Measurements from ENCODE around the gene GINS1.

GINS1 gene

DNA sequence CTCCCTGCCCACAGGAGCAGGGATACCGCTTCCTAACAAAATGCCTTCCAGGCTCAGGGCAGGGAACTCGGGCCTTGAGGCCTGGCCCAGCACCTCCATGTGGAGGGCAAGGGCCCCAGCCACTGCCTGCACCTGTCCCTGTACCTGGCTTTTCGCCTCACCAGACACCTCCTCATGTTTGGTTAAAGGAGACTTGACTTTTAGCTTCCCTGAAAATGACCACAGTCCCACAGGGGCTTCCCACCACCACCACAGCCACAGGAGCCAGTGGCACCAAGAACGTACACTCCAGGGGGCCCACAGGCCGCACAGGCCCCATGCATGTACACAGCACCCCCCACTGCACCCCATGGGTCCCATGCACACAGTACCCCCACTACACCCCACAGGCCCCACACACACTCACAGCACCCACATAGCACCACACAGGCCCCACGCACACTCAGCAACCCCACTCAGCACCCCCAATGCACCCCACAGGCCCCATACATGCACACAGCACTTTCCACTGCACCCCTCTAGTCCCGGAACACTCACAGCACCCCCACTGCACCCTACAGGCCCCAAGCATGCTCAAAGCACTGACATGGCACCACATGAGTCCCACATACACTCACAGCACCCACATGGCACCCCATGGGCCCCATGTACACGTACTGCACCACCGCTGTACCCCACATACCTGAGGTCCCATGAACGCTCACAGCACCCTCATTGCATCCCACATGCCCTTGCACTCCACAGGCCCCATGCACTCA lies 86.5 kb downstream of the GINS1 start:
- no peak for TF ChIP-seq EZH2 (IDR thresholded peaks at IDR 0.05; ENCODE audit: borderline replicate concordance, low read length)
- TF ChIP-seq, protein P1, sequence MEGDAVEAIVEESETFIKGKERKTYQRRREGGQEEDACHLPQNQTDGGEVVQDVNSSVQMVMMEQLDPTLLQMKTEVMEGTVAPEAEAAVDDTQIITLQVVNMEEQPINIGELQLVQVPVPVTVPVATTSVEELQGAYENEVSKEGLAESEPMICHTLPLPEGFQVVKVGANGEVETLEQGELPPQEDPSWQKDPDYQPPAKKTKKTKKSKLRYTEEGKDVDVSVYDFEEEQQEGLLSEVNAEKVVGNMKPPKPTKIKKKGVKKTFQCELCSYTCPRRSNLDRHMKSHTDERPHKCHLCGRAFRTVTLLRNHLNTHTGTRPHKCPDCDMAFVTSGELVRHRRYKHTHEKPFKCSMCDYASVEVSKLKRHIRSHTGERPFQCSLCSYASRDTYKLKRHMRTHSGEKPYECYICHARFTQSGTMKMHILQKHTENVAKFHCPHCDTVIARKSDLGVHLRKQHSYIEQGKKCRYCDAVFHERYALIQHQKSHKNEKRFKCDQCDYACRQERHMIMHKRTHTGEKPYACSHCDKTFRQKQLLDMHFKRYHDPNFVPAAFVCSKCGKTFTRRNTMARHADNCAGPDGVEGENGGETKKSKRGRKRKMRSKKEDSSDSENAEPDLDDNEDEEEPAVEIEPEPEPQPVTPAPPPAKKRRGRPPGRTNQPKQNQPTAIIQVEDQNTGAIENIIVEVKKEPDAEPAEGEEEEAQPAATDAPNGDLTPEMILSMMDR (IDR thresholded peaks at IDR 0.05; ENCODE audit: low read length), result no peak
- no peaks in the 10 kb centered on the region for H3K27me3 ChIP-seq (ENCODE audit: insufficient read depth, low read length)
- no peaks in the 10 kb centered on the region for H3K79me2 ChIP-seq (ENCODE audit: insufficient read depth, low read length)
- H3K4me3 ChIP-seq (ENCODE audit: low read depth, low read length, poor library complexity, severe bottlenecking), result no peak overlapping the region
- H3K27ac ChIP-seq (ENCODE audit: low read depth, low read length, poor library complexity, severe bottlenecking), result no peak overlapping the region
- H3K4me2 ChIP-seq (ENCODE audit: low read length), result no peak overlapping the region
- no peaks in the 10 kb centered on the region for H3K36me3 ChIP-seq (ENCODE audit: insufficient read depth, low read length)
- H2AFZ ChIP-seq (ENCODE audit: low read length), result no peak overlapping the region
- H3K9me3 ChIP-seq (ENCODE audit: low read length), result no peaks in the 10 kb centered on the region
- no peaks in the 10 kb centered on the region for H3K4me1 ChIP-seq (ENCODE audit: insufficient read depth, low read length, severe bottlenecking)
- no peaks in the 10 kb centered on the region for H4K20me1 ChIP-seq (ENCODE audit: insufficient read depth, low read length)
- H3F3A ChIP-seq (ENCODE audit: insufficient read depth, low read length), result no peaks in the 10 kb centered on the region
- no peaks in the 10 kb centered on the region for H3K9me2 ChIP-seq (ENCODE audit: low read depth, low read length)
- H3K9ac ChIP-seq (ENCODE audit: low read length), result no peak overlapping the region

DNA sequence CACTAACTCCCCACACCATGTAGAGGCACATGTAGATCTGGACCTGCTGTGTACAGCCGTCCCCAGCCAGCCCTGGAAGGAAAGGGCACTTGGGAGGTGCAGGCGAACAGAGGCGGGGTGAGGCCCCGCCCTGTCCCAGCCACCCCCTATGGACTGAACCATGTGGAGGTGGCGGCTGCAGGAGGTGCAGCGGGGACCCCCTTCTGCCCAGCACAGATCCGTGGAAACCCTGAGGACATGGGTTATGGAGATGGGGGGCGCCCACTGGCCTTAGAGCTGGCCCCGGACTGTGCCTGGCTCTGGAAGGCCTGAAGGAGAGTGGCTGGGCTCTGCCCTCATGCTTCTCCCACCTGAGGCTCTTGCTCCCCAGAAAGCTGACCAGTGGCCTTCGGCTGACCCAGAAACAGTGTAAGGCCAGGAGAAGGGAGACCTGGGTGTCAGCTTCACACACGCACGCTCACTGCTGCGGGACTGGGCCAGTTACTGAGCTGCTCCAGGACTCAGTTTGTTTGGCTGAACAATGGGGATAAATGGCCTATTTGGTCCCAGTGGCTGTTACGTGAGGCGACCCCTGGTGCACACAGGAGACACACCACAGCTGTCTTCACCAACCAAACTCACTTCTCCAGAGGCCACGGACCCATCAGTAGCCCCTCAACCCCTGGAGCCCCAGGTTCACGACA lies 87.2 kb downstream of the GINS1 start:
- H3K27me3 ChIP-seq (ENCODE audit: insufficient read depth, low read length), result no peaks in the 10 kb centered on the region
- no peaks in the 10 kb centered on the region for H3K9me2 ChIP-seq (ENCODE audit: low read depth, low read length)
- H3K9me3 ChIP-seq (ENCODE audit: low read length), result no peaks in the 10 kb centered on the region
- no peaks in the 10 kb centered on the region for H3K36me3 ChIP-seq (ENCODE audit: insufficient read depth, low read length)
- no peak overlapping the region for H2AFZ ChIP-seq (ENCODE audit: low read length)
- no peaks in the 10 kb centered on the region for H3K4me1 ChIP-seq (ENCODE audit: insufficient read depth, low read length, severe bottlenecking)
- no peaks in the 10 kb centered on the region for H4K20me1 ChIP-seq (ENCODE audit: insufficient read depth, low read length)
- H3F3A ChIP-seq (ENCODE audit: insufficient read depth, low read length), result no peaks in the 10 kb centered on the region
- H3K9ac ChIP-seq (ENCODE audit: low read length), result no peak overlapping the region
- TF ChIP-seq EZH2 (IDR thresholded peaks at IDR 0.05; ENCODE audit: borderline replicate concordance, low read length), result no peak
- TF ChIP-seq, protein P1 (IDR thresholded peaks at IDR 0.05; ENCODE audit: low read length), result no peak
- H3K79me2 ChIP-seq (ENCODE audit: insufficient read depth, low read length), result no peaks in the 10 kb centered on the region
- H3K4me3 ChIP-seq (ENCODE audit: low read depth, low read length, poor library complexity, severe bottlenecking), result no peak overlapping the region
- no peak overlapping the region for H3K4me2 ChIP-seq (ENCODE audit: low read length)
- H3K27ac ChIP-seq (ENCODE audit: low read depth, low read length, poor library complexity, severe bottlenecking), result no peak overlapping the region

DNA sequence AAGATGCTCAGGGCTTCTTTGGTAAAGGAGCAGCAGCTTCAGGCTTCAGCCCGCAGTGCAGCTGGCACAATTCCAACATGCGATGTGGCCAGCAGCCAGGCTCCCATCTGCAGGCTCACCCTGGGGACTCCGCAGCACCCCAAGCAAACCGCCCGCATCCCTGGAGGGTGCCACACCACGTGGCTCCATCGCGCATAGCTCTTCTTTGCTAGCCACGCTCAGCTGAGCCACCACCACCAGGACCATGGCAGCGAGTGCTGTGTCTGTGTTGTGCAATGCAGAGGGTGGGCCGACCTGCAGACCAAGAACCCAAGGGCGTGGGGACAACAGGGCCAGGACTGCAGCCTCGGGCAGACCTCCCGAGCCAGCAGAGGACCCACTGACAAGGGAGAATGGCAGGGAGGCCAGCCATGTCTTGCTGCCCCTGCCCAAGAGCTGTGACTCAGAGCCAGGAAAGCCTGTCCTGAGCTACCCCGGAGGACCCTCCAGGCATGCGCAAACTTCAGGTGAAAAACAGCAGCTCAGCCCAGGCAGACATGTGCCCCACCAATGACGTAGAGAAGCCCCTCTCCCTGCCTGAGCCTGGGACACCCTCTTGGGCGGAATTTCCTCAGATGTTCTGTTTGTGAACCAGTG lies 87.8 kb downstream of the GINS1 start:
- H3F3A ChIP-seq (ENCODE audit: insufficient read depth, low read length), result no peaks in the 10 kb centered on the region
- H3K4me3 ChIP-seq (ENCODE audit: low read depth, low read length, poor library complexity, severe bottlenecking), result no peak overlapping the region
- H3K9me3 ChIP-seq (ENCODE audit: low read length), result no peaks in the 10 kb centered on the region
- no peak overlapping the region for H3K9ac ChIP-seq (ENCODE audit: low read length)
- no peaks in the 10 kb centered on the region for H3K9me2 ChIP-seq (ENCODE audit: low read depth, low read length)
- H3K27ac ChIP-seq (ENCODE audit: low read depth, low read length, poor library complexity, severe bottlenecking), result no peak overlapping the region
- H3K4me1 ChIP-seq (ENCODE audit: insufficient read depth, low read length, severe bottlenecking), result no peaks in the 10 kb centered on the region
- H3K4me2 ChIP-seq (ENCODE audit: low read length), result no peak overlapping the region
- no peaks in the 10 kb centered on the region for H3K79me2 ChIP-seq (ENCODE audit: insufficient read depth, low read length)
- TF ChIP-seq, protein P1 (IDR thresholded peaks at IDR 0.05; ENCODE audit: low read length), result no peak
- no peaks in the 10 kb centered on the region for H3K27me3 ChIP-seq (ENCODE audit: insufficient read depth, low read length)
- no peak overlapping the region for H2AFZ ChIP-seq (ENCODE audit: low read length)
- H3K36me3 ChIP-seq (ENCODE audit: insufficient read depth, low read length), result no peaks in the 10 kb centered on the region
- H4K20me1 ChIP-seq (ENCODE audit: insufficient read depth, low read length), result no peaks in the 10 kb centered on the region
